HL-60 (cell line): Measurements from ENCODE around the gene PROSER2.

Source experiments
- DNase-seq, 2 experiments: peaks; one replicate each; pipeline ENCODE4 v3.0.0-alpha.2; 2010 to 2020; ENCODE audit warnings: low read depth in 1 of 2, low spot score in 1 of 2
- H3K27ac ChIP-seq: fragments of 250-450 bp; sonication (Bioruptor Pico); replicated peaks from 2 replicates; pipeline ENCODE4 v1.5.1; 2020; ENCODE audit warnings: mild to moderate bottlenecking, moderate library complexity
- H3K27me3 ChIP-seq: fragments of 250-450 bp; sonication (Bioruptor Pico); 2 replicates; pipeline ENCODE4 v1.5.1; 2021; ENCODE audit warnings: mild to moderate bottlenecking, moderate library complexity; ENCODE audit not compliant: insufficient read depth, poor library complexity, severe bottlenecking
- H3K4me3 ChIP-seq: replicated peaks from 2 replicates; pipeline ENCODE4 v1.5.1; 2011; ENCODE audit warnings: mild to moderate bottlenecking, control low read depth, low read length; ENCODE audit not compliant: insufficient read depth
- GABPA ChIP-seq: IDR thresholded peaks from 2 replicates; pipeline ENCODE4 v1.6.1; 2012; ENCODE audit warnings: low read depth
- POLR2AphosphoS5 ChIP-seq: IDR thresholded peaks from 2 replicates; pipeline ENCODE4 v1.6.1; 2012; ENCODE audit warnings: low read depth
- SPI1 ChIP-seq: IDR thresholded peaks from 2 replicates; pipeline ENCODE4 v1.6.1; 2012; ENCODE audit warnings: low read depth, mild to moderate bottlenecking, borderline replicate concordance
- TF ChIP-seq, protein P1 (sequence below): IDR thresholded peaks from one replicate; pipeline ENCODE4 v1.5.1; 2011; ENCODE audit warnings: low read length, control low read depth, inconsistent platforms; ENCODE audit not compliant: insufficient read depth
- TF ChIP-seq, protein P2 (sequence below): IDR thresholded peaks from 2 replicates; pipeline ENCODE4 v1.6.1; 2012; ENCODE audit warnings: low read depth; ENCODE audit not compliant: insufficient replicate concordance

Gene PROSER2

DNA sequence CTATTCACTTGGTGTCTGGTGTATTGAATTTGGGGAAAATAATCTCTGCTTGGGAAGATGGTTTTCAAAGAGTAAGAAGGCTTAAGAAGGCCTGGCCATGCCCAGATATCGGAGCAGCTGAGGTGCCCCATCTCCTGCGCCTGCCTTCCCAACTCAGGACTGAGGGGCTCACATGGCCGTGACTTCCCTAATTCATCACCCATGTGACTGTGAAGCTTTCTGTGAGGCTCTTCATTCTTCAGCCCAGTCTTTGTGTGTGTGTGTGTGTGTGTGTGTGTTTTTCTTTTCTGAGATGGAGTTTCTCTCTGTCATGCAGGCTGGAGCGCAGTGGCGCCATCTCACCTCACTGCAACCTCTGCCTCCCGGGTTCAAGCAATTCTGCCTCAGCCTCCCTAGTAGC, 53.2 kb downstream of the PROSER2 start:
- Histone ChIP-seq H3K4me3 (no peak overlapping the region), H3K27me3 (no peaks in the 10 kb centered on the region), H3K27ac (no peak overlapping the region)
- TF ChIP-seq POLR2AphosphoS5 (no peak), GABPA (no peak), SPI1 (no peak)
- TF ChIP-seq, protein P1, sequence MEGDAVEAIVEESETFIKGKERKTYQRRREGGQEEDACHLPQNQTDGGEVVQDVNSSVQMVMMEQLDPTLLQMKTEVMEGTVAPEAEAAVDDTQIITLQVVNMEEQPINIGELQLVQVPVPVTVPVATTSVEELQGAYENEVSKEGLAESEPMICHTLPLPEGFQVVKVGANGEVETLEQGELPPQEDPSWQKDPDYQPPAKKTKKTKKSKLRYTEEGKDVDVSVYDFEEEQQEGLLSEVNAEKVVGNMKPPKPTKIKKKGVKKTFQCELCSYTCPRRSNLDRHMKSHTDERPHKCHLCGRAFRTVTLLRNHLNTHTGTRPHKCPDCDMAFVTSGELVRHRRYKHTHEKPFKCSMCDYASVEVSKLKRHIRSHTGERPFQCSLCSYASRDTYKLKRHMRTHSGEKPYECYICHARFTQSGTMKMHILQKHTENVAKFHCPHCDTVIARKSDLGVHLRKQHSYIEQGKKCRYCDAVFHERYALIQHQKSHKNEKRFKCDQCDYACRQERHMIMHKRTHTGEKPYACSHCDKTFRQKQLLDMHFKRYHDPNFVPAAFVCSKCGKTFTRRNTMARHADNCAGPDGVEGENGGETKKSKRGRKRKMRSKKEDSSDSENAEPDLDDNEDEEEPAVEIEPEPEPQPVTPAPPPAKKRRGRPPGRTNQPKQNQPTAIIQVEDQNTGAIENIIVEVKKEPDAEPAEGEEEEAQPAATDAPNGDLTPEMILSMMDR: no peak
- TF ChIP-seq, protein P2, sequence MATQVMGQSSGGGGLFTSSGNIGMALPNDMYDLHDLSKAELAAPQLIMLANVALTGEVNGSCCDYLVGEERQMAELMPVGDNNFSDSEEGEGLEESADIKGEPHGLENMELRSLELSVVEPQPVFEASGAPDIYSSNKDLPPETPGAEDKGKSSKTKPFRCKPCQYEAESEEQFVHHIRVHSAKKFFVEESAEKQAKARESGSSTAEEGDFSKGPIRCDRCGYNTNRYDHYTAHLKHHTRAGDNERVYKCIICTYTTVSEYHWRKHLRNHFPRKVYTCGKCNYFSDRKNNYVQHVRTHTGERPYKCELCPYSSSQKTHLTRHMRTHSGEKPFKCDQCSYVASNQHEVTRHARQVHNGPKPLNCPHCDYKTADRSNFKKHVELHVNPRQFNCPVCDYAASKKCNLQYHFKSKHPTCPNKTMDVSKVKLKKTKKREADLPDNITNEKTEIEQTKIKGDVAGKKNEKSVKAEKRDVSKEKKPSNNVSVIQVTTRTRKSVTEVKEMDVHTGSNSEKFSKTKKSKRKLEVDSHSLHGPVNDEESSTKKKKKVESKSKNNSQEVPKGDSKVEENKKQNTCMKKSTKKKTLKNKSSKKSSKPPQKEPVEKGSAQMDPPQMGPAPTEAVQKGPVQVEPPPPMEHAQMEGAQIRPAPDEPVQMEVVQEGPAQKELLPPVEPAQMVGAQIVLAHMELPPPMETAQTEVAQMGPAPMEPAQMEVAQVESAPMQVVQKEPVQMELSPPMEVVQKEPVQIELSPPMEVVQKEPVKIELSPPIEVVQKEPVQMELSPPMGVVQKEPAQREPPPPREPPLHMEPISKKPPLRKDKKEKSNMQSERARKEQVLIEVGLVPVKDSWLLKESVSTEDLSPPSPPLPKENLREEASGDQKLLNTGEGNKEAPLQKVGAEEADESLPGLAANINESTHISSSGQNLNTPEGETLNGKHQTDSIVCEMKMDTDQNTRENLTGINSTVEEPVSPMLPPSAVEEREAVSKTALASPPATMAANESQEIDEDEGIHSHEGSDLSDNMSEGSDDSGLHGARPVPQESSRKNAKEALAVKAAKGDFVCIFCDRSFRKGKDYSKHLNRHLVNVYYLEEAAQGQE: no peak
- DNase-seq: no peak

DNA sequence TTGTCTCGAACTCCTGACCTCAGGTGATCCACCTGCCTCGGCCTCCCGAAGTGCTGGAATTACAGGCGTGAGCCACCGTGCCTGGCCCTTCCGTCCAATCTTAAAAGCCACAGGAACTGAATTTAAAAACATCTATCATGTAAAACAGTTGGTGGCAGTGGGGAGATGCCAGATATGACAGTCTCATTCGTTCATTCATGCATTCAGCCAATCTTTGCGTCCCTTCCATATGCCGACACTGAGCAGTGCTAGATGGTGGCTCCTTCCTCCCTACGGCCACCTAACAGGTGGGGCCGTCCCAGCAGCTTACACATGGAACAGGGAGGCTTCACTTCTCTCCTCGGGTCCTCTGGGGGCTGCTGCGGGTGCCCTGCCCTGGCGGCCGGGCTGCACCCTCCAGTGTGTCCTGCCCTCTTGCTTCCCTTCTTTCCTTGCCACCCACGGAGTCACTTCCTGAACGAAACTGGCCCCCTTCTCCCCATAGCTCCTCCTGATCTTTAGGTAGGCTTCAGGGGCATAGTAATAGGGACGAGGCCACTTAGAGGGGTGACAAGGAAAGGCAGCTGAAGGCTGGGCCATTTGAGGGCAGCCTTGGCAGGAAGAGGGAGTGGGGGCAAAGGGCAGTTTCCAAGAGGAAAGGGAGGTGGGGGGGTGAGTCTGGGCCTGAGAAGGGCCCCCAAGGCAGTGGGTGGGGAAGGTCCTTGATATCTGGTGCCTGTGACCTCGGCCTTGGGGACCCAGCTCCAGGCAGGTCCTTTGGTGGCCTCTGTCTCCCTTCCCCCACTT, 53.8 kb downstream of the PROSER2 start:
- no peak for DNase-seq
- TF ChIP-seq SPI1: no peak
- TF ChIP-seq GABPA: no peak
- no peak for TF ChIP-seq POLR2AphosphoS5
- TF ChIP-seq, protein P2: no peak
- TF ChIP-seq, protein P1: no peak
- Histone ChIP-seq H3K27ac (no peak overlapping the region), H3K27me3 (no peaks in the 10 kb centered on the region), H3K4me3 (no peak overlapping the region)

DNA sequence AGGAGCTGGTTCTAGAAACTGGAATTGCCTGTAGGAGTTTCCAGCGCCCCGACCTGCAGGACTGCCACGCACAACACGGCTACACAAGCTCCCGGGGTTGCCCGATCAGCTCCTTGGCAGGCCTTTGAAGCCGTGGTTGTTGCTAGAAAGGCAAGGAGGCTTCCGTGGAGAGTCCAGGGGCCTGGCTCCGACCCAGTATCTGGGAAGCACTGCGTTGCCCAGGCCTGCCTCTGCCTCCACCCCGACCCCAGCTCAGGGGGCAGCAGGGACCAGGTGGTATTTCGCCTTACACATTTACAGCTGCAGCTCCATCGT, 54.4 kb downstream of the PROSER2 start:
- H3K27me3 ChIP-seq: no peaks in the 10 kb centered on the region
- no peak overlapping the region for H3K27ac ChIP-seq
- no peak overlapping the region for H3K4me3 ChIP-seq
- TF ChIP-seq, protein P1: no peak
- TF ChIP-seq, protein P2: no peak
- TF ChIP-seq POLR2AphosphoS5 (no peak), SPI1 (no peak), GABPA (no peak)
- DNase-seq: no peak
